HEK293 (cell line): ENCODE measurements around the gene NDUFV1.
"Not testable (repeated sequence)": the region's sequence is repeated elsewhere in the genome, so short reads cannot be mapped to it uniquely, and the experiment has no call there.

Experiments used
- CTCF ChIA-PET: fragments of 350-600 bp; formaldehyde crosslinking; extraction: SDS; loops from one replicate; lab custom pipeline; 2021; ENCODE audit warnings: antibody characterized with exemption; lab: Yijun Ruan, JAX
- POLR2A ChIA-PET: fragments of 300-600 bp; formaldehyde crosslinking; extraction: SDS; loops from one replicate; lab custom pipeline; 2020; ENCODE audit warnings: antibody characterized with exemption, inconsistent platforms; lab: Yijun Ruan, JAX
- H3K27ac ChIP-seq: fragments of 200-500 bp; sonication (Bioruptor generic); 2 replicates; pipeline ENCODE4 v1.5.1; 2014; ENCODE audit warnings: low read depth, low read length, control low read depth, inconsistent platforms; ENCODE audit errors: extremely low read depth
- H3K36me3 ChIP-seq, 2 experiments: fragments of 200-500 bp in 1 of 2; sonication (Bioruptor generic) in 1 of 2; 1 replicate in 1 of 2; 2 replicates in 1 of 2; pipeline ENCODE4 v1.5.1; 2014 to 2017; ENCODE audit warnings: inconsistent platforms in 2 of 2, low read length in 2 of 2; ENCODE audit not compliant: control insufficient read depth in 2 of 2, insufficient read depth in 1 of 2
- H3K4me1 ChIP-seq: fragments of 200-500 bp; sonication (Bioruptor generic); 2 replicates; pipeline ENCODE4 v1.5.1; 2014; ENCODE audit warnings: mild to moderate bottlenecking, low read length, inconsistent platforms; ENCODE audit not compliant: control insufficient read depth, insufficient read depth
- H3K4me3 ChIP-seq: 2 replicates; pipeline ENCODE4 v1.5.1; 2011; ENCODE audit warnings: low read depth, mild to moderate bottlenecking, control low read depth, low read length, moderate library complexity
- H3K9me3 ChIP-seq: fragments of 200-500 bp; sonication (Bioruptor generic); 2 replicates; pipeline ENCODE4 v1.5.1; 2014; ENCODE audit warnings: low read depth, low read length, inconsistent platforms; ENCODE audit not compliant: control insufficient read depth, insufficient read depth
- BCL11A ChIP-seq: fragments of 450-650 bp; formaldehyde crosslinking; IDR thresholded peaks from 2 replicates; pipeline ENCODE4 v1.5.1; 2016; ENCODE audit warnings: low read depth, missing biosample characterization, missing genetic modification characterization
- GLIS2 ChIP-seq: fragments of 450-650 bp; formaldehyde crosslinking; IDR thresholded peaks from 2 replicates; pipeline ENCODE4 v1.5.1; 2016; ENCODE audit warnings: missing biosample characterization, missing genetic modification characterization
- MEIS1 ChIP-seq: sonication (generic); formaldehyde crosslinking; IDR thresholded peaks from 2 replicates; pipeline ENCODE4 v1.8.1; 2022; ENCODE audit warnings: missing genetic modification reagents, mild to moderate bottlenecking, borderline replicate concordance
- PRDM10 ChIP-seq: fragments of 450-650 bp; formaldehyde crosslinking; IDR thresholded peaks from 2 replicates; pipeline ENCODE4 v1.5.1; 2016; ENCODE audit warnings: missing biosample characterization, missing genetic modification characterization
- ZNF121 ChIP-seq: fragments of 450-650 bp; formaldehyde crosslinking; IDR thresholded peaks from 2 replicates; pipeline ENCODE4 v1.5.1; 2016; ENCODE audit warnings: missing biosample characterization, missing genetic modification characterization
- ZNF148 ChIP-seq: fragments of 450-650 bp; formaldehyde crosslinking; IDR thresholded peaks from 2 replicates; pipeline ENCODE4 v1.5.0; 2017; ENCODE audit warnings: missing biosample characterization, missing genetic modification characterization, borderline replicate concordance
- ZNF16 ChIP-seq: fragments of 450-650 bp; formaldehyde crosslinking; IDR thresholded peaks from 2 replicates; pipeline ENCODE4 v1.5.1; 2016; ENCODE audit warnings: low read depth, missing biosample characterization, missing genetic modification characterization
- ZNF558 ChIP-seq: fragments of 450-650 bp; formaldehyde crosslinking; IDR thresholded peaks from 2 replicates; pipeline ENCODE4 v1.5.1; 2016; ENCODE audit warnings: missing biosample characterization, missing genetic modification characterization
- ZNF561 ChIP-seq: fragments of 450-650 bp; IDR thresholded peaks from 2 replicates; pipeline ENCODE4 v1.5.1; 2018; ENCODE audit warnings: missing biosample characterization, missing genetic modification characterization, borderline replicate concordance
- ZNF626 ChIP-seq: fragments of 450-650 bp; sonication (Bioruptor Pico); formaldehyde crosslinking; IDR thresholded peaks from 2 replicates; pipeline ENCODE4 v1.5.1; 2018; ENCODE audit warnings: missing biosample characterization, missing genetic modification characterization, inconsistent platforms
- ZNF664 ChIP-seq: fragments of 450-650 bp; formaldehyde crosslinking; IDR thresholded peaks from 2 replicates; pipeline ENCODE4 v1.5.1; 2016; ENCODE audit warnings: missing biosample characterization, missing genetic modification characterization
- ZXDB ChIP-seq: fragments of 450-650 bp; formaldehyde crosslinking; IDR thresholded peaks from 2 replicates; pipeline ENCODE4 v1.5.1; 2016; ENCODE audit warnings: missing biosample characterization, missing genetic modification characterization
- TF ChIP-seq, protein P1 (sequence below): fragments of 450-650 bp; formaldehyde crosslinking; IDR thresholded peaks from 2 replicates; pipeline ENCODE4 v1.5.1; 2016; ENCODE audit warnings: missing biosample characterization, missing genetic modification characterization, borderline replicate concordance
- TF ChIP-seq, protein P2 (sequence below): fragments of 450-650 bp; formaldehyde crosslinking; IDR thresholded peaks from 2 replicates; pipeline ENCODE4 v1.5.1; 2016; ENCODE audit warnings: missing biosample characterization, missing genetic modification characterization

Gene NDUFV1

DNA sequence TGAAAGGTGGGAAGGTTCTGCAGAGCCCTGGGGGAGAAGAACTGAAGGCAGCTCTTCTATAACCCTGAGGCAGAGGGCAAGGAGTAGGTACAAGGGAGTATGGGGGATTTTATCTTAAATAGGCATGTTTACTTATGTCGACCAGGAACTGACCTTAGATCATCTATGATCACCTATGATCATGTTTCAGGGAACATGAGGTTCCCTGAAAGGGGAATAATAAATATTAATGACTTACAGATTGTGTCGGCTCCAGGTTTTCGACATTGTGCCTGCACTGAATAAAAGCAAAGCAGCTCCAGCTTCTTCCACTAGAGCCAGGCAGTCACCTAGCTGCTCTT, 13.2 kb upstream of the NDUFV1 start (continued):
- TF ChIP-seq MEIS1 (no peak), ZNF561 (tag by site-specific recombination) (no peak), ZNF664 (tag by site-specific recombination) (no peak)

- no peaks in the 10 kb centered on the region for H3K9me3 ChIP-seq
- no peak overlapping the region for H3K27ac ChIP-seq
- no peaks in the 10 kb centered on the region for H3K36me3 ChIP-seq
- no peaks in the 10 kb centered on the region for H3K4me1 ChIP-seq
- CTCF ChIA-PET: interaction anchor here (1.0 to 2.3 kb wide), 2 partner anchors 10 to 540 kb away, joined by 3 to 11 read pairs; partner anchors contain the start of gene GSTP1
- no peak overlapping the region for H3K4me3 ChIP-seq
- POLR2A ChIA-PET: no interaction called here
- TF ChIP-seq BCL11A (tag by site-specific recombination) (no peak), ZNF16 (tag by site-specific recombination) (no peak), PRDM10 (tag by site-specific recombination) (no peak), ZNF626 (no peak), ZNF558 (no peak)
- TF ChIP-seq, protein P1, sequence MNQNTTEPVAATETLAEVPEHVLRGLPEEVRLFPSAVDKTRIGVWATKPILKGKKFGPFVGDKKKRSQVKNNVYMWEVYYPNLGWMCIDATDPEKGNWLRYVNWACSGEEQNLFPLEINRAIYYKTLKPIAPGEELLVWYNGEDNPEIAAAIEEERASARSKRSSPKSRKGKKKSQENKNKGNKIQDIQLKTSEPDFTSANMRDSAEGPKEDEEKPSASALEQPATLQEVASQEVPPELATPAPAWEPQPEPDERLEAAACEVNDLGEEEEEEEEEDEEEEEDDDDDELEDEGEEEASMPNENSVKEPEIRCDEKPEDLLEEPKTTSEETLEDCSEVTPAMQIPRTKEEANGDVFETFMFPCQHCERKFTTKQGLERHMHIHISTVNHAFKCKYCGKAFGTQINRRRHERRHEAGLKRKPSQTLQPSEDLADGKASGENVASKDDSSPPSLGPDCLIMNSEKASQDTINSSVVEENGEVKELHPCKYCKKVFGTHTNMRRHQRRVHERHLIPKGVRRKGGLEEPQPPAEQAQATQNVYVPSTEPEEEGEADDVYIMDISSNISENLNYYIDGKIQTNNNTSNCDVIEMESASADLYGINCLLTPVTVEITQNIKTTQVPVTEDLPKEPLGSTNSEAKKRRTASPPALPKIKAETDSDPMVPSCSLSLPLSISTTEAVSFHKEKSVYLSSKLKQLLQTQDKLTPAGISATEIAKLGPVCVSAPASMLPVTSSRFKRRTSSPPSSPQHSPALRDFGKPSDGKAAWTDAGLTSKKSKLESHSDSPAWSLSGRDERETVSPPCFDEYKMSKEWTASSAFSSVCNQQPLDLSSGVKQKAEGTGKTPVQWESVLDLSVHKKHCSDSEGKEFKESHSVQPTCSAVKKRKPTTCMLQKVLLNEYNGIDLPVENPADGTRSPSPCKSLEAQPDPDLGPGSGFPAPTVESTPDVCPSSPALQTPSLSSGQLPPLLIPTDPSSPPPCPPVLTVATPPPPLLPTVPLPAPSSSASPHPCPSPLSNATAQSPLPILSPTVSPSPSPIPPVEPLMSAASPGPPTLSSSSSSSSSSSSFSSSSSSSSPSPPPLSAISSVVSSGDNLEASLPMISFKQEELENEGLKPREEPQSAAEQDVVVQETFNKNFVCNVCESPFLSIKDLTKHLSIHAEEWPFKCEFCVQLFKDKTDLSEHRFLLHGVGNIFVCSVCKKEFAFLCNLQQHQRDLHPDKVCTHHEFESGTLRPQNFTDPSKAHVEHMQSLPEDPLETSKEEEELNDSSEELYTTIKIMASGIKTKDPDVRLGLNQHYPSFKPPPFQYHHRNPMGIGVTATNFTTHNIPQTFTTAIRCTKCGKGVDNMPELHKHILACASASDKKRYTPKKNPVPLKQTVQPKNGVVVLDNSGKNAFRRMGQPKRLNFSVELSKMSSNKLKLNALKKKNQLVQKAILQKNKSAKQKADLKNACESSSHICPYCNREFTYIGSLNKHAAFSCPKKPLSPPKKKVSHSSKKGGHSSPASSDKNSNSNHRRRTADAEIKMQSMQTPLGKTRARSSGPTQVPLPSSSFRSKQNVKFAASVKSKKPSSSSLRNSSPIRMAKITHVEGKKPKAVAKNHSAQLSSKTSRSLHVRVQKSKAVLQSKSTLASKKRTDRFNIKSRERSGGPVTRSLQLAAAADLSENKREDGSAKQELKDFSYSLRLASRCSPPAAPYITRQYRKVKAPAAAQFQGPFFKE (tag by site-specific recombination): no peak
- TF ChIP-seq, protein P2, sequence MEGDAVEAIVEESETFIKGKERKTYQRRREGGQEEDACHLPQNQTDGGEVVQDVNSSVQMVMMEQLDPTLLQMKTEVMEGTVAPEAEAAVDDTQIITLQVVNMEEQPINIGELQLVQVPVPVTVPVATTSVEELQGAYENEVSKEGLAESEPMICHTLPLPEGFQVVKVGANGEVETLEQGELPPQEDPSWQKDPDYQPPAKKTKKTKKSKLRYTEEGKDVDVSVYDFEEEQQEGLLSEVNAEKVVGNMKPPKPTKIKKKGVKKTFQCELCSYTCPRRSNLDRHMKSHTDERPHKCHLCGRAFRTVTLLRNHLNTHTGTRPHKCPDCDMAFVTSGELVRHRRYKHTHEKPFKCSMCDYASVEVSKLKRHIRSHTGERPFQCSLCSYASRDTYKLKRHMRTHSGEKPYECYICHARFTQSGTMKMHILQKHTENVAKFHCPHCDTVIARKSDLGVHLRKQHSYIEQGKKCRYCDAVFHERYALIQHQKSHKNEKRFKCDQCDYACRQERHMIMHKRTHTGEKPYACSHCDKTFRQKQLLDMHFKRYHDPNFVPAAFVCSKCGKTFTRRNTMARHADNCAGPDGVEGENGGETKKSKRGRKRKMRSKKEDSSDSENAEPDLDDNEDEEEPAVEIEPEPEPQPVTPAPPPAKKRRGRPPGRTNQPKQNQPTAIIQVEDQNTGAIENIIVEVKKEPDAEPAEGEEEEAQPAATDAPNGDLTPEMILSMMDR (tag by site-specific recombination): no peak
Observed at GRCh38 chr11:67594480-67594879, 12.3 kb upstream of the NDUFV1 start.

DNA sequence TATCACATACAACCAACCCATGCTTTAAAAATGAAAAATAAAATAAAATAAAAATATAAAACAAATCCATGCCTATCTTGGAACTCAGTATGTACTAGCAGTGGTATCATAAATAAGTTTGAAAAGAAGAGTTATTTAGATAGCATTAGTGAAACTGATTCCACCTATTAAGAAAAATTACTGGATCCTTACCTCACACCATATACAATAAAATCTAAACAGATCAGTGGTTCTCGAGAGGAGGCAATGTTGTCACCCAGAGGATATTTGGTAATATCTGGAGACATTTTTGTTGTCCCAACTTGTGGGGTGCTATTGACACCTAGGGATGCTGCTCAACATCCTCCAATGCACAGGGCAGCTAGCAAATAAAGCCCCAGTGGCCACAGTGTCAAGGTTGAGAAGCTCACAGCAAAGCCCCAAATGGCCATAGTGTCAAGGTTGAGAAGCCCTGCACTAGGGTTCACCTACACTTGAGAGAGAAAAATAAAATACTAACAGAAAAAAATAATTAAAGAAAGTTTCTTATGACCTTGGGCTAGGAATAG, 9.9 kb upstream of the NDUFV1 start:
- TF ChIP-seq ZXDB (tag by site-specific recombination): no peak
- no peak for TF ChIP-seq GLIS2 (tag by site-specific recombination)
- TF ChIP-seq ZNF148 (tag by site-specific recombination): no peak
- TF ChIP-seq ZNF121 (tag by site-specific recombination): no peak
- TF ChIP-seq ZNF626: no peak
- Histone ChIP-seq H3K36me3 (no peaks in the 10 kb centered on the region), H3K9me3 (no peaks in the 10 kb centered on the region), H3K27ac (no peak overlapping the region), H3K4me3 (no peak overlapping the region), H3K4me1 (no peaks in the 10 kb centered on the region)
- CTCF ChIA-PET: interaction anchor here (1.3 kb wide), 1 partner anchor 18 kb away, joined by 3 read pairs; no protein-coding TSS in a partner anchor
- POLR2A ChIA-PET: no interaction called here

DNA sequence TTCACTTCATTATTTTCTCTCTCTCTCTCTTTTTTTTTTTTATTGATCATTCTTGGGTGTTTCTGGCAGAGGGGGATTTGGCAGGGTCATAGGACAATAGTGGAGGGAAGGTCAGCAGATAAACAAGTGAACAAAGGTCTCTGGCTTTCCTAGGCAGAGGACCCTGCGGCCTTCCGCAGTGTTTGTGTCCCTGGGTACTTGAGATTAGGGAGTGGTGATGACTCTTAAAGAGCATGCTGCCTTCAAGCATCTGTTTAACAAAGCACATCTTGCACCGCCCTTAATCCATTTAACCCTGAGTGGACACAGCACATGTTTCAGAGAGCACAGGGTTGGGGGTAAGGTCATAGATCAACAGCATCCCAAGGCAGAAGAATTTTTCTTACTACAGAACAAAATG, 9.3 kb upstream of the NDUFV1 start:
- CTCF ChIA-PET, H3K9me3 ChIP-seq, H3K4me1 ChIP-seq, H3K4me3 ChIP-seq, POLR2A ChIA-PET, H3K36me3 ChIP-seq, H3K27ac ChIP-seq: not testable (repeated sequence)
